Measurements from ENCODE around the gene PRKCA.

GRCh38 chr17:66740226-66740625 lies 437.8 kb downstream of the PRKCA start:
- TF ChIP-seq GATA2 (IDR thresholded peaks at IDR 0.05; ENCODE audit: low read depth, low read length) (no peak), GATA3 (IDR thresholded peaks at IDR 0.05; ENCODE audit: low read depth, low read length) (no peak)

Measured in SH-SY5Y (cell line).